ENCODE results near the gene ASAP3. TPM values are rescaled to one million over a fixed set of nuclear protein-coding genes. Genes with fewer than 3 reads are reported as not detected.

The ASAP3 gene
- polyA plus RNA-seq (2013, experiment 1 of 2), result 8.9 TPM
- polyA plus RNA-seq (2013, experiment 2 of 2), result 8.0 TPM

- Histone ChIP-seq H3K9me3 (replicated peaks in 1 of 2; ENCODE audit: control insufficient read depth in 2 of 2, insufficient read depth in 1 of 2, low read depth in 1 of 2, low read length in 2 of 2) (no peaks in the 10 kb centered on the region), H3K18ac (ENCODE audit: low read length) (peak within 1 kb of the TSS; percentile 97), H3K14ac (ENCODE audit: low read length) (no peak within 1 kb of the TSS), H2BK5ac (ENCODE audit: low read length) (peak within 1 kb of the TSS; percentile 49), H3K4ac (ENCODE audit: low read length) (no peak within 1 kb of the TSS), H2BK15ac (ENCODE audit: low read length) (no peak within 1 kb of the TSS), H4K91ac (ENCODE audit: low read depth, low read length, poor library complexity) (no peak within 1 kb of the TSS), H3K79me1 (ENCODE audit: low read depth, low read length) (no peaks in the 10 kb centered on the region), H3K27ac (replicated peaks; ENCODE audit: low read length) (peak within 1 kb of the TSS; percentile 95), H2BK12ac (ENCODE audit: low read length) (no peak within 1 kb of the TSS), H3K9ac (ENCODE audit: low read depth, low read length, poor library complexity) (peak within 1 kb of the TSS; percentile 83), H3K27me3 (ENCODE audit: control insufficient read depth in 3 of 3, insufficient read depth in 3 of 3, low read depth in 1 of 3, low read length in 3 of 3) (peaks cover 0 to 11% (median 0%) of the 10 kb centered on the region in 3 experiments), H2AFZ (ENCODE audit: low read length) (peak within 1 kb of the TSS; percentile 96), H2BK120ac (ENCODE audit: low read depth, low read length) (no peak within 1 kb of the TSS), H3K4me1 (ENCODE audit: control insufficient read depth in 2 of 2, insufficient read depth in 1 of 2, low read depth in 1 of 2, low read length in 2 of 2) (peaks cover 8 to 27% of the 10 kb centered on the region in 2 donors), H2AK5ac (ENCODE audit: low read depth, low read length) (no peak within 1 kb of the TSS), H3K4me2 (ENCODE audit: insufficient read depth, low read length, poor library complexity, severe bottlenecking) (peak within 1 kb of the TSS; percentile 83), H3K36me3 (replicated peaks in 1 of 2; ENCODE audit: control insufficient read depth in 2 of 2, insufficient read depth in 2 of 2, low read length in 2 of 2) (peaks cover 0 to 24% of the 10 kb centered on the region in 2 donors), H3K4me3 (ENCODE audit: low read length in 2 of 2) (peak within 1 kb of the TSS; percentile 89 to 97), H4K8ac (ENCODE audit: low read depth, low read length) (peak within 1 kb of the TSS; percentile 19), H3K23ac (ENCODE audit: low read depth, low read length, poor library complexity) (peak within 1 kb of the TSS; percentile 81)
- WGBS, 2 donors (ENCODE audit: extremely low coverage in 2 of 2, insufficient read length in 2 of 2, insufficient replicate concordance in 1 of 2), result no CpG with 5 or more reads among the region's 84 CpGs
- peak; percentile 38 for DNase-seq (ENCODE audit: low spot score)
Measured at GRCh38 chr1:23483321-23484252, at the start of gene ASAP3. TSS of gene ASAP3 (minus strand) at chr1:23484179. CDS start at chr1:23484133, 46 bp downstream.

DNA sequence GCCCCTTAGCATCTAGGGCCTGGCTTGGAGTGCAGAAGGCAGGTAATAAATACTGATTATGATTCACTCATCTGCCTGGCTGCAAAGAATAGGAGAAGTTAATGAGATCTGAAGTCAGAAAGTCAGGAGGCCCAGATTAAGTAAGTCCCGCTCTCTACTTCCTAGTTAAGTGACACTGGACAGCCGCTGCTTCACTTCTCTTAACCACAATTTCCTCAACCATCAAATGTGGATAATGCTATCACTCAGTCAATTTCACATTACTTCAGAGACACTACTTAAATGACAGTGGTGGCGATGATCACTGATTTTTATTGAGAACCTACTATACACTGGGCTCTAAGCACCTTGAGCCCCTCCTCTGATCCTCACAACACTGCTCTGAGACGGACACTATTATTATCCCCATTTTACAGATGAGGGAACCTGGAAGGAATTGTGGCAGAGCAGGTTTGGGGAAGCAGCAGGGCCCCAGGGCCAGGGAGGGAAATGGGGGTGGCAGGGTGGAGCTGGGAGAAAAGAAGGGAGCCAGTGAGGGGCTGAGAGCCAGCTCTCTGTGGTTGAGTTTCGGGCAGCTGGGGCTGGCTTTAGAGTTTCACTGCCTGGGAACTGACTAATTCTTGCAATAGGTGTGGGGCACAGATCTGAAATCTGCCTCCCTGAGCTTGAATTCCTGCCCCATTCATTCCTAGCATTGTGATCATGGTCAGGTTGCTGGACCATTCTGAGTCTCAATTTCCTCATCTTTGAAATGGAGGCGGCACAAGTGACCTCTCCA, 49.5 kb upstream of the ASAP3 start:
- Histone ChIP-seq H2AK5ac (ENCODE audit: low read depth, low read length) (no peak overlapping the region), H3K23ac (ENCODE audit: low read depth, low read length, poor library complexity) (no peak overlapping the region), H2BK120ac (ENCODE audit: low read depth, low read length) (no peak overlapping the region), H3K14ac (ENCODE audit: low read length) (no peak overlapping the region), H2BK5ac (ENCODE audit: low read length) (no peak overlapping the region), H3K27me3 (ENCODE audit: control insufficient read depth in 3 of 3, insufficient read depth in 3 of 3, low read depth in 1 of 3, low read length in 3 of 3) (no peaks in the 10 kb centered on the region), H3K27ac (replicated peaks; ENCODE audit: low read length) (no peak overlapping the region), H3K9ac (ENCODE audit: low read depth, low read length, poor library complexity) (no peak overlapping the region), H3K4ac (ENCODE audit: low read length) (no peak overlapping the region), H3K79me1 (ENCODE audit: low read depth, low read length) (no peaks in the 10 kb centered on the region), H3K4me3 (ENCODE audit: low read length in 2 of 2) (no peak overlapping the region), H4K91ac (ENCODE audit: low read depth, low read length, poor library complexity) (no peak overlapping the region), H3K36me3 (replicated peaks in 1 of 2; ENCODE audit: control insufficient read depth in 2 of 2, insufficient read depth in 2 of 2, low read length in 2 of 2) (no peaks in the 10 kb centered on the region), H3K9me3 (replicated peaks in 1 of 2; ENCODE audit: control insufficient read depth in 2 of 2, insufficient read depth in 1 of 2, low read depth in 1 of 2, low read length in 2 of 2) (no peaks in the 10 kb centered on the region), H2BK12ac (ENCODE audit: low read length) (no peak overlapping the region), H2AFZ (ENCODE audit: low read length) (no peak overlapping the region), H3K18ac (ENCODE audit: low read length) (no peak overlapping the region), H3K4me1 (ENCODE audit: control insufficient read depth in 2 of 2, insufficient read depth in 1 of 2, low read depth in 1 of 2, low read length in 2 of 2) (peaks cover 16 to 22% of the 10 kb centered on the region in 2 donors), H4K8ac (ENCODE audit: low read depth, low read length) (no peak overlapping the region), H3K4me2 (ENCODE audit: insufficient read depth, low read length, poor library complexity, severe bottlenecking) (no peak overlapping the region), H2BK15ac (ENCODE audit: low read length) (no peak overlapping the region)
- no peak for DNase-seq (ENCODE audit: low spot score)
- WGBS, 2 donors (ENCODE audit: extremely low coverage in 2 of 2, insufficient read length in 2 of 2, insufficient replicate concordance in 1 of 2), result no CpG with 5 or more reads among the region's 6 CpGs

GRCh38 chr1:23531562-23532094, 47.6 kb upstream of the ASAP3 start:
- no peak overlapping the region for H2BK12ac ChIP-seq (ENCODE audit: low read length)
- peak overlapping the region; percentile 53 to 81 for H3K4me3 ChIP-seq (ENCODE audit: low read length in 2 of 2)
- WGBS, 2 donors (ENCODE audit: extremely low coverage in 2 of 2, insufficient read length in 2 of 2, insufficient replicate concordance in 1 of 2), result no CpG with 5 or more reads among the region's 5 CpGs
- H3K23ac ChIP-seq (ENCODE audit: low read depth, low read length, poor library complexity), result no peak overlapping the region
- no peak overlapping the region for H2BK15ac ChIP-seq (ENCODE audit: low read length)
- DNase-seq (ENCODE audit: low spot score), result no peak
- no peak overlapping the region for H4K91ac ChIP-seq (ENCODE audit: low read depth, low read length, poor library complexity)
- H3K9ac ChIP-seq (ENCODE audit: low read depth, low read length, poor library complexity), result peak overlapping the region; percentile 38
- no peak overlapping the region for H3K4ac ChIP-seq (ENCODE audit: low read length)
- no peaks in the 10 kb centered on the region for H3K9me3 ChIP-seq (replicated peaks in 1 of 2; ENCODE audit: control insufficient read depth in 2 of 2, insufficient read depth in 1 of 2, low read depth in 1 of 2, low read length in 2 of 2)
- H3K4me2 ChIP-seq (ENCODE audit: insufficient read depth, low read length, poor library complexity, severe bottlenecking), result peak overlapping the region; percentile 53
- H3K27ac ChIP-seq (replicated peaks; ENCODE audit: low read length), result peak overlapping the region; percentile 60
- H3K4me1 ChIP-seq (ENCODE audit: control insufficient read depth in 2 of 2, insufficient read depth in 1 of 2, low read depth in 1 of 2, low read length in 2 of 2), result peaks cover 16 to 29% of the 10 kb centered on the region in 2 donors
- peak overlapping the region; percentile 83 for H2AFZ ChIP-seq (ENCODE audit: low read length)
- H4K8ac ChIP-seq (ENCODE audit: low read depth, low read length), result no peak overlapping the region
- H2BK120ac ChIP-seq (ENCODE audit: low read depth, low read length), result no peak overlapping the region
- H2AK5ac ChIP-seq (ENCODE audit: low read depth, low read length), result no peak overlapping the region
- H3K27me3 ChIP-seq (ENCODE audit: control insufficient read depth in 3 of 3, insufficient read depth in 3 of 3, low read depth in 1 of 3, low read length in 3 of 3), result no peaks in the 10 kb centered on the region
- H3K36me3 ChIP-seq (replicated peaks in 1 of 2; ENCODE audit: control insufficient read depth in 2 of 2, insufficient read depth in 2 of 2, low read length in 2 of 2), result peaks cover 0 to 9% of the 10 kb centered on the region in 2 donors
- H2BK5ac ChIP-seq (ENCODE audit: low read length), result no peak overlapping the region
- no peak overlapping the region for H3K14ac ChIP-seq (ENCODE audit: low read length)
- H3K79me1 ChIP-seq (ENCODE audit: low read depth, low read length), result peaks cover 2% of the 10 kb centered on the region
- H3K18ac ChIP-seq (ENCODE audit: low read length), result peak overlapping the region; percentile 23
